HG03558 (cell line): ENCODE results near the gene HDAC11.
"Not testable (repeated sequence)": the region's sequence is repeated elsewhere in the genome, so short reads cannot be mapped to it uniquely, and the experiment has no call there.

ENCODE experiments used
- ATAC-seq: cut with Tn5 transposase; IDR thresholded peaks from one replicate; pipeline ENCODE4 v1.9.1; 2021; ENCODE audit warnings: moderate number of reproducible peaks; ENCODE audit not compliant: unreplicated experiment; ENCODE audit errors: extremely low read depth

The HDAC11 gene

DNA sequence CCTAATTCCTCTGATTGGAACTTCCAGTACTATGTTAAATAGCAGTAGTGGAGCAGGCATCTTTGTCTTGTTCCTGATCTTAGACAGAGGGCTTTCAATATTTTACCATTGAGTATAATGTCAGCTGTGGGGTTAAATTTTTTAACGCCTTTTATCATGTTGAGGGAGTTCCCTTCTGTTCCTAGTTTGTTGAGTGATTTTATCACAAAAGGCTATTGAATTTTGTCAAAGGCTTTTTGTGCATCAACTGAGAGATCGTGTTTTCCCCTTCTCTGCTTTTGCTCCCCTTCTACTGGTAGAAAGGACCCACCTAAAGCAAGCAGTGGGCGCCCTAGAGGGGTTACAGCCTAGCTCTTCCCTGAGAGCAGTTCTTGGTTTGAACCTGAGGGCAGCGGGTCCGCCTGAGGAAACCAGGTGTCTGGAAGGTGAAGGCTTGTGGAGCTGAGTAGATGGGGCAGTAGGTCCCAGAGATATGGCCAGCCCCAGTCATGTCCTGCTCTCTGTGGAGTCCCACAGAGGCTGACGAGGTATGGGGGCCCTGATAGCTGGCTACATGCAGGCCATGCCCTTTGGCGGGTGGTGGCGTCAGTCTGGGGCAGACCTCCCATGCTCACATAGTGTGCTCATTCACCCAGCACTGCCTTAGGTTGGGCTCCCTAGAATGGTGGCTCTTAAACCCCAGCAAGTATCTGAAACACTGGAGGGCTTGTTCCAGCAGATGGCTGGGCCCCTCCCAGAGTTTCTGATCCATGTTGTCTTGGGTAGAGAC, 11.3 kb downstream of the HDAC11 start:
- ATAC-seq: no peak

DNA sequence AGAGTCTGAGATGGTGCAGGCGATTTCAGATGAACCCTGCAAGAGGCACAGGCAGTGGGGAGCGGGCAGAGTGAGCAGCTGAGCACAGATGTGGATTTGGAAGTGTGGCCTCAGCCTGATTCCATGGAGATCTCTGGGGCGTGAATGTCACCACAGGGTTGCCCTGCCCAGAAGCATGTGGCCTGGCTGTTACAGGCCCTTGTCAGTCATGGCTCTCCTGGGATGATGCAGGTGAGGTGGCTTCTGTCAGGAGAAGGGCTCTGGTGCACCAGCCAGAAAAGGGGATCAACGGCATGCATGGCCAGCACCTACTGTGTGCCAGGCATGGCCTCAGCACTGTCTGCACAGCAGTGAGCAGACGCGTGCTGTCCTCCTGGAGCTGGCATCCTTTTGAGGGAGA, 11.9 kb downstream of the HDAC11 start:
- ATAC-seq: no peak

DNA sequence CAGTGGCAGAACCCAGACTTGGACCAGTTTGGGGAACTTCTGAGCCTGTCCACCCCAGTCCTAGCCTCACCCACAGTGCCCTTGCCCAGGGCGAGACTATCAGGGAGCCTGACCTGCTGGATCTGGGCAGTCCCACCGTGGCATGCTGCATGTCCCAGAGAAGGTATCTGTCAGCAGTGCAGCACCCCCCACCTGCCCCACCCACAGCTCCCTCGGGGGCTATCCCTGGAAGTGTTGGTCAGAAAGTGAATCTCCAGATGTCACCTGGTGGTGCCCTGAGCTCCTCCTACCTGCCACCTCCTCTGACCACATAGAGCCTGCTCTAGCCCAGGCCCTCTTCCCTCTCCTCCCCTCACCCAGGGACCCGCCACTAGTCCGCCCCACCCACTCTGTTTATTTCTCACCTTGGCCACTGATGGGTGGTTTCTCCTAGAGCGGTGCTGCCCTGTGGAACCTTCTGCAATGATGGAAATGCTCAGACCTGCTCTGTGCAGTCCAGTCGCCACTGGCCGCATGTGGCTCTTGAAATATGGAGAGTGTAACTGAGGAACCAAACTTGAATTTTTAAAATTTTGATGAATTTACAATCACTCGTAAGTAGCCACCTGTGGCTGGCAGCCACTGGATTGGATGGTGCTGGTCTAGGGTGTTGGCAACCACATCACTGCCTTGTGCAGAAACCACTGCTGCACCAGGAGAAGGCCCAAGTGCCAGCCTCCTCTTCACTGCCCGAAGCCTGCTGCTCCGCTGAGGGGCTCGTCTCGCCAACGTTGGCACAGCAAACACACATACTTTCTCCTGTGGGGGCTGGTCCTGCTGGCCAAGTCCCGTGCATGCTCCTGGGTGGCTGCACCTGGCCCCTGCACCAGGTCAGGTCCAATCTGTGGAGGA, 13.1 kb downstream of the HDAC11 start:
- ATAC-seq: no peak

DNA sequence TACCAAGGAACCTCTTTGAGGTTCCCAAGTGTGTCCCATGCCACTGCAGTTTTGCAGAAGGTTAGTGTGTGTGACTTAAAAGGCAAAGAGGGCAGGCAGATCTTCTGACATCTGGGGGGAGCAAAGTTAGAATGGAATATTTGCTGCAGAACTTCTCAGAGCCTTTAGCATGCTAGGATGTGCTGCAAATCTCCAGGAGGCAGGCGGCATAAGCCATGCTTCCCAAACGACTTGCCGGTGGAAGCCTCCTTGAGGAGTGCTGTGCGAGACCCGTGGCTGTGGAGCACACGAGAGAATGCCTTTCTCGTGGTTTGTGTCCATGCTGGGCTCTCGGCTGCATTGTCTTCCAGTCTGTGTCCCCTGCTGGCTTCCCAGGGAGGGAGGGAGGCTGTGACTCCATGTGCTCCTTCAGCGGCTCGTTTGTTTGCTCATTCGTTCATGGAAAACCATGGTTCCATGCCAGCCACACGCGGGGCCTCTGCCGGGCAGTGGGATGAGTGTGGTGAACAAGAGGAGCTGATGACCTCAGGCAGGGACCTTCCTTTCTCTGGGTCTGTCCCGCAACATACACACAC, 13.8 kb downstream of the HDAC11 start:
- ATAC-seq: no peak

DNA sequence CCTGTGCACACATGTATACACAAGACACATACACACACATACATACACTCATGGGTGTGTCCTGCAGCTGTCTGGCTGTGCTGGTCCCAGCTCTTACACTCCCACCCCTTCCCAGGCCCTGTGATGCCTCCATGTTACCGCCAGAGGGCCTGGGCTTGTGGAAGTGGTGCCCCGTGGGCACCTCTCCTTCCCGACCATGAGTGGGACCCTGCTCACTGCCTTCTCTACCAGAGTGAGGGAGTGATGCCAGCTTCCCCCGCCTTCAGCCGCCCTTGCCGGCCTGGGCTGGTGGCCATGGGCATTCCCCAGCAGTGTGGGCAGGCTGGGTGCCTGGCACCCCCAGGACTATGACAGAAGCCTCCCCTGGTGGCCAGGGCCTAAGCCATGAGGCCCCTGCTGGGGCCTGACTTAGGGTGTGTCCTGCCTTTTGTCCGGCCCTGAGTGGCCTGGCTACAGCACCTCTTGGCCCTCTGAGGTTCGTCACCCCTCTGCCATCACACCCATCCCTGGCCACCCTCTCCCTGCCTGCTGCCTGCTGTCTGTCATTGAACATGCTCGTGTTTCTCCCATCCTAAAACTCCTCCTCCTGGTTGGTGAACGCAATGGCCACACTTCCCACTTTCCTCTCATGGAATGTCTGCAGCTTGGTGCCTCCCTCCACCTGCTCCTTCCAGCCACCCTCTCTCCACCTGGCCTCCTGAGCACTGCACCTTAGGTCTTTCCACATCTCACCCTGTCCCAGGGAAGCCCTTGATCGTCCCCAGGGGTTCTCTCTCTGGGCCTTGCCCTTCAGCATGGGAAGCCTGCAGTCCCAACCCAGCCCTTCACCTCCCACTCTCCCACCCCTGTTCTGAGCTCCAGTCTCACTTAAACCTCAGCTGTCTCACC, 14.6 kb downstream of the HDAC11 start:
- ATAC-seq: no peak

DNA sequence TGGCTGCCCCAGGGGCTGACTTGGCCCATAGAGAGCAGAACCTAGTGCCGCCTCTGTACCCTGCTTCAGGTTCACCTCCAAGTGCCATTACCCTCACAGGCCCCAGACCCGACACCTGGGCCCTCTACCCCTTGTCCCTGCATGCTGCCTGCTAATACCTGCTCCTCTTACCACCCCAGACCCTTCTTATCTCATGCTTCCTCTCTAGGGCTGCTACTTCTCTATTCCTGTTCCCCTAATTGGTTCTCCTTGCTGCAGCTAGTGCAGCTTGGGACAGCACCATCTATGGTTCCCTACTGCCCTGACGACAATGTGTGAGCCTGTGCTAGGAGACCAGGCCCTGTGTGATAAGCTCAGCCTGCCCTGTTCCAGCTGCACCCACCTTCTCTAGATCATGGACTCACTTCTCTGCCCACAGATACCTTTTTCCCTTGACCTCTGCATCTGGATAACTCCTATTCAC, 15.3 kb downstream of the HDAC11 start:
- no peak for ATAC-seq

DNA sequence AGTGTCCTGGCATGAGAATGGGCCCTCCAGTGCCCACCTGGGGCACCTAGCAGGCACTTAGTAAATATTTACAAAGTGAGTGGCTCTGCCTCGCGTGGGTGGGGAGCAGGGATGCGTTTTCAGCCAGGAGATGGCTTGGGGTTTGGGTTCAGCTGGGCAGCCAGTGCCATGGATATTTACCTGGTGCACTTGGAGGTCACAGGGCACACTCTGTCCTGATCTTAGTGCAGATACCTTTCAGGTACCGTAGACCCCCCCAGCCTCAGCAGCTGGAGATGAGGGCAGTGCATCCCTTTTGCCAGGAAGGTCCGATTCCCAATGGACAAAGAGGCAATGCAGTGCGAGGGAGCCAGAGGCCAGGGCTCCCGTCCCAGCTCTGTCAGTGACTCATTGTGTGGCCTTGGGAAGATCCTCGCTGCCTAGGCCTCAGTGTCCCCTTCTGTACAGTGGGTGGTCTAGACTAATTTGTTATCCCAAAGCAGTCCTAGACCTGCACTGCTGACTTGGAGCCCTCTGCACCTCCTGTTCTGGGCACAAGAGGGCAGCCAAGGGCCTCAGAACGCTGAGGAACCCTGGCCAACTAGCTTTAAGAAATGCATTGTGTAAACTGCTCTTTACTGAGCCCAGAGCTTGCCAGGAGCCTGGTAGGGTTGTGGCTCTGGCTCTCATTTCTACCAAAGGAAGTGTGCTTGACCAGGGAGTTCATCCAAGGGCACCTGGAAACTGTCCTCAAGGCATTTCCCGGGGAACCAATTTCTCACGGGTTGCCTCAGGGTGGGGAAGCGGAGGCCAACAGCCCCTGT, 16.0 kb downstream of the HDAC11 start:
- ATAC-seq: no peak

DNA sequence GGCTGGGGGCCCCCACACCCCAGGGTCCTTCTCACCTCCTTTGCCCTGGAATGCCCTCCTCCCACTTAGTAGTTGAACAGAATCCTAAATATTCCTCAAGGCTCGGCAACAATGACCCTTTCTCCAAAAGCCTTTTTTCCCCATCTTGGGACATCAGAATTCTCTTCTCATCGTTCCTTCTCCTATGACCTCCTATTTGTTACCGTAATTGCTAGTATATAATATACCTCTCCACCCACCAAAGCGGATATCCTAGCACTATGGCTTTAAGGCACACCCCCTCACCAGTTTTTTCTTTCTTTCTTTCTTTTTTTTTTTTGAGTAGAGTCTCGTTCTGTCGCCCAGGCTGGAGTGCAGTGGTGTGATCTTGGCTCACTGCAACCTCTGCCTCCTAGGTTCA, 16.8 kb downstream of the HDAC11 start:
- no peak for ATAC-seq

DNA sequence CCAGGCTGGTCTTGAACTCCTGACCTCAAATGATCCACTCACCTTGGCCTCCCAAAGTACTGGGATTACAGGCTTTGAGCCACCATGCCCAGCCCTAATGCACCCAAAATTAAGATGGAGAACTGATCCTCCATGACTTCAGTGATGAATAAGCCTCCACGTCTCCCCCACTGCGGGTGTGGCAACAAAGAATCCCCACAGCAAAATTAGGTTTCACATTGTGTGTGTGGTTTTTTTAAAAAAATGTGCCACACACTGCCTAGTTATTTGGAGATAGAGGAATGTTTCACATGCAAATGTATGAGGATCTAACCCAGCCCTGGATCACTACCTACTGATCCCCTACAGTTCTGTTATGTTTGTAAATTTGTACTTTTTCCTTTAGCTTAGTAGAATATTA, 17.3 kb downstream of the HDAC11 start:
- ATAC-seq: no peak

DNA sequence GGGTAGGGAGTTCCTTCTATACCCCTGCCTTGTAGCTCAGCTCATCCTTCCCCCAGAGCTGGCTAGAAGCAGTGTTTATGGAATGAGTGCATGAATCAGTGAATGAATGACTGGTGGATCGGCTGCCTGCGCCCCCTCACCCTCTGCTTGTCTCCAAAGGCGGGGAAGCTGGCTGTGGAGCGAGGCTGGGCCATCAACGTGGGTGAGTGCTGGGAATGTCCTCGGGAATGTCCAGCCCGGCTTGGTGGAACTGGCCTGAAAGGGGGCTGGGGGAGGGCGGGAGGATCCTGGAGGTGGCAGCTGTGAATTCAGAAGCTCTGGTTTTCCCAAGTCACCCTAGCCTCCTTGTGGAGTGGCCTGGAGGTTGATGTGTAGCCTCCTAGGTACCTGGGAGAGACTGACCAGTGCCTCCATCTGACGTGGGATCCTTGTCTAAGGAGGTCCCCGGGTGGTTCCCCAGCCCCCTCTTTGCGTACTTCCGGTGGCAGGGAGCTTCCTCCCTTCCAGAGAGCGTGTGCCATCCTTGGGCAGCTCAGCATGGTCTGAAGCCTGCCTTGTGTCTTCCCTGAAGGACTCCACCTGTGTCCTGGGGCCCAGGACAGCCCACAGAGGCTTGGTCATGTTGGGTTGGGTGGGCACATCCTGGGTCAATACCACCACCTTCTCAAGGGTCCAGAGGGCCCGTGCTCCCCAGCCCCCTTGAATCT, 18.4 kb downstream of the HDAC11 start:
- no peak for ATAC-seq

DNA sequence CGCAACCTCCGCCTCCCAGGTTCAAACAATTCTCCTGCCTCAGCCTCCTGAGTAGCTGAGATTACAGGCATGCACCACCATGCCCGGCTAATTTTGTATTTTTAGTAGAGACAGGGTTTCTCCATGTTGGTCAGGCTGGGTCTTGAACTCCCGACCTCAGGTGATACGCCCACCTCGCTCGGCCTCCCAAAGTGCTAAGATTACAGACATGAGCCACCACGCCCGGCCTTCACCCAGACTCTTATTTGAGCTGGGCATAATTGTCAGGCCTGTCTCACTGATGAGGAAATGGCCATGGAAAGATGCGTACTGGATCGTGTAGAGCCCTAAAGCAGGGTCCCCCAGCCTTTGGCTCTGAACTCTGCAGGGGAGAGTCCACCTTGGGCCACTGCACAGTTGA, 19.1 kb downstream of the HDAC11 start:
- ATAC-seq: not testable (repeated sequence)

DNA sequence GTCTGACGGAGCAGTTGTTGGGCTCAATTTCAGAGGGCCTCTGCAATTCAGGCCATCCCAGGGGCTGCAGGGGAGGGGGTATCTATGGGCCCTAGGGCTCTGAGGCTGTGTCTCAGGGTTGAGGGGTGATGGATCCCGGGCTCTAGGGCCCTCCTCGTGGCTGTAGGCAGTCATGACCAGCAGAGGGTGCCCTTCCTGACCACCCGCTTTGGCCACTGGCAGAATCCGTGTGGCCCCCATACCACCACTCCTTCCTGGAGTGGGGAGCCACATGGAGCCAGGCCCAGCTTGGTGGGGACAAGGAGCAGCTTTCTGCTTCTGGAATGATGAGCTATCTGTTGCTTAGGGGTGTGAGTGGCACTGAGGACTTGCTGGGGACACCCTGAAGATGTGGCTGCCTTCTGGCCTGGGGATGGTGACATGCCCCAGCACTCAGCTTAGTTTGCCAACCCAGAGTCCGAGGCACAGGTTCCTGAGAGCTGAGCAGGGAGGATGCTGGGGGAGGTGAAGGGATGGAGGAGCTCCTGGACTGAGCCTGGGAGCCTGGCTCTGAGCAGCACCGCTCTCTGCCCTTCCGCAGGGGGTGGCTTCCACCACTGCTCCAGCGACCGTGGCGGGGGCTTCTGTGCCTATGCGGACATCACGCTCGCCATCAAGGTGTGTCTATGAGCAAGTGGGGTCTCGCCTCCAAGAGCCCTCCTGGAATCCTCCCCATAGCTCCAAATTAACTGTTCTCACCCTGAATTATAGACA, 20.2 kb downstream of the HDAC11 start:
- ATAC-seq: no peak

DNA sequence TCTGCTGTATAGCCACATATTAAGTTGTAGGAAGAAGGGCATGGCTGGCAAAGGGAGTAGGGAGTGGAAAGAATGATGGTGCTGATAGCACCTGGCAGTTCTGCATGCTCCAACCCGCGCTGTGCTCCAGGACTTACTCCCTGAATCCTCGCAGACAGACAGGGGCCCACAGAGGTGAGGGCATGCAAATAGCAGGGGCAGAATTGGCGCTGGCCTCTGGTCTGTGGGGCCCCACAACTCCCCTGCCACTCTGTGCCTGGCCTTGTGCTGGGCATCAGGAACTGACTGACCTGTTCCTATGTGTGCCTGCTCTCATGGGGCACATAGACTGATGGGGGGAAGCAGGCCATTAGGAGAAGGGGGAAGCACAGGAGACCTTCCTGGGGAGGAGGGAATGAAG, 20.9 kb downstream of the HDAC11 start:
- ATAC-seq: no peak

DNA sequence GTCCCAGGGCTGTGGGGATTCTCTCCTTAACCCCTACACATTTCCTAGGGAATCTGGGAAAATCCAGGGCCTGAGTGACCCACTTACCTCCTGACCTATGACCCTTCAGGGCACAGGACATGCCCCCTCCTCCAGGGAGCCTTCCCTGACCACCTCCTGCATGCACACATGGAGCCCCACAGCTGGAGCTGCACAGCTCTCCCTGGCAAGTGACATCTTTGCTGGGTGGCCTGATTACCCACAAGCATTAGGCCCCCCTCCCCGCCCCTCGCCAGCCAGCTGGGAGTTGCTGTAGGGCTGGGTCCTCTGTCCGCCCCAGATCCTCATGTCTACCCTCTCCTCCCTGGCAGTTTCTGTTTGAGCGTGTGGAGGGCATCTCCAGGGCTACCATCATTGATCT, 21.4 kb downstream of the HDAC11 start:
- no peak for ATAC-seq

DNA sequence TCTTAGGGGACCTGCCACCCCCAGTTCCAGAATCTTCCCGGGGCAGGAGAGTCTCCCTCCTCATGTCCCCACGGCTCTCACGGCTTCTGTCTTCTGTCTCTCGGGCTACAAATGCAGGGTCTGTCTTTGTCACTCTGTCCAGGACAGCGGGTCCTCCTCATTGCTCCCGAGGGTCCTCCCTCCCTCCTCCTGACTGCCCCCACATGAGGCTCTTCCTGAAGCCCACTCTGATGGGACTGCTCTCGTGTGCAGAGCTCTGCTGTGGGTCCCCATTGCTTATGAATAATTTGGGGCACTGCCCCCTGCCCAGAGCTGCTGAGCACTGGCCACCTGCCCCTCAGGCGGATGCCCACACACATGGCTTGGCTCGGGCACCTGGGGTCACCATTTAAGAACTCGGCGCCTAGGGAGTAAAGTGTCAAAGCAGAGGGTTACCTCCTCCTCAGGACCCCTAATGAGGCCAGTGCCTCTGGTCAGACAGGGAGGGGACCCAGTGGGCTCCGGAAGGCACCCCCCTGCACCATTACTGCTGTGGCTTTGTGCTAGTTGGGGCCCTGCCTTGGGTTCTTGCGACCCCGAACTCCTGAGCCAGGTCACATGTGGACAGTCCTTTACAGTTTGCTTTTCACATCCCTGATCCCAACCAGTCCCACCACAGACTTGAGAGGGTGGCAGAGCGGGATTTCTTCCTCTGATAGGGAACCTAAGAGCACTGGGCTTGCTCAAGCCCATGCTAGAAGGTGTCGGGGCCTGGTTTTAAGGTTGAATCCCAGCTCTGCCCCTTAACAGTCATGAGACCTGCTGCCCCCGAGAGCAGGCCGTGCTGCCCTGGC, 22.1 kb downstream of the HDAC11 start:
- no peak for ATAC-seq

DNA sequence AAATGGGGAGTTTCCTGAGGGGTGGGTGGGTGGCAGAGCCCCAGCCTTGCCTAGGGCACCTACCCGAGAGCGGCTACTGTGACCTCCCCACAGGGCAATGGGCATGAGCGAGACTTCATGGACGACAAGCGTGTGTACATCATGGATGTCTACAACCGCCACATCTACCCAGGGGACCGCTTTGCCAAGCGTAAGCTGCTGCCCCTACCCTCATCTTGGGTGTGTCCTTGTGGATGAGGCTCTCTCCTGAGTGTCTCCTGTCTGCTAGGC, 22.6 kb downstream of the HDAC11 start:
- ATAC-seq: no peak

DNA sequence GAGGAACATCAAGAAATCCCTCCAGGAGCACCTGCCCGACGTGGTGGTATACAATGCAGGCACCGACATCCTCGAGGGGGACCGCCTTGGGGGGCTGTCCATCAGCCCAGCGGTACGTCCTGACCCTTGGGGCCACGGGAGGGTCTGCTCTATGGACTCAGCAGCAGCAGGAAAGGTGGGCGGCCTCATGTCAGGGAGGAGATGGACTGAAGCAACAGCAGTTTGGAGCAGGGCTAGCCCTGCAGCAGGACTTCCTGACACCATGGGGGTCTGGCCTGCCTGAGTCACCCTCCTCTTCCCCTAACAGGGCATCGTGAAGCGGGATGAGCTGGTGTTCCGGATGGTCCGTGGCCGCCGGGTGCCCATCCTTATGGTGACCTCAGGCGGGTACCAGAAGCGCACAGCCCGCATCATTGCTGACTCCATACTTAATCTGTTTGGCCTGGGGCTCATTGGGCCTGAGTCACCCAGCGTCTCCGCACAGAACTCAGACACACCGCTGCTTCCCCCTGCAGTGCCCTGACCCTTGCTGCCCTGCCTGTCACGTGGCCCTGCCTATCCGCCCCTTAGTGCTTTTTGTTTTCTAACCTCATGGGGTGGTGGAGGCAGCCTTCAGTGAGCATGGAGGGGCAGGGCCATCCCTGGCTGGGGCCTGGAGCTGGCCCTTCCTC, 24.2 kb downstream of the HDAC11 start:
- ATAC-seq: no peak
